GM19452 (cell line): ENCODE data around the gene USP12.

ENCODE experiments used
- ATAC-seq: cut with Tn5 transposase; IDR thresholded peaks from one replicate; pipeline ENCODE4 v1.9.1; 2021; ENCODE audit not compliant: unreplicated experiment

Gene USP12

GRCh38 chr13:27039171-27039701, 132.4 kb downstream of the USP12 start:
- ATAC-seq, result no peak

GRCh38 chr13:27038323-27038722, 133.3 kb downstream of the USP12 start:
- no peak for ATAC-seq

GRCh38 chr13:27037571-27037970, 134.0 kb downstream of the USP12 start:
- no peak for ATAC-seq

GRCh38 chr13:27037171-27037570, 134.4 kb downstream of the USP12 start:
- ATAC-seq, result no peak

- ATAC-seq, result no peak
These were observed 135.2 kb downstream of the USP12 start for GRCh38 chr13:27036236-27036981.

GRCh38 chr13:27035892-27036235, 135.7 kb downstream of the USP12 start:
- no peak for ATAC-seq

GRCh38 chr13:27034678-27035111, 136.9 kb downstream of the USP12 start:
- no peak for ATAC-seq

GRCh38 chr13:27028683-27029480, 142.7 kb downstream of the USP12 start:
- no peak for ATAC-seq

GRCh38 chr13:27027086-27027667, 144.4 kb downstream of the USP12 start:
- ATAC-seq, result no peak

- ATAC-seq, result no peak
These were observed 145.2 kb downstream of the USP12 start for GRCh38 chr13:27026396-27026795.

- no peak for ATAC-seq
These were observed 146.7 kb downstream of the USP12 start for GRCh38 chr13:27024776-27025492.

GRCh38 chr13:27024074-27024461, 147.5 kb downstream of the USP12 start:
- no peak for ATAC-seq

- no peak for ATAC-seq
These were observed 148.1 kb downstream of the USP12 start for GRCh38 chr13:27023385-27024073.

- no peak for ATAC-seq
These were observed 148.9 kb downstream of the USP12 start for GRCh38 chr13:27022571-27023311.

- no peak for ATAC-seq
These were observed 151.2 kb downstream of the USP12 start for GRCh38 chr13:27020415-27020814.

- no peak for ATAC-seq
These were observed 152.7 kb downstream of the USP12 start for GRCh38 chr13:27018882-27019281.

- ATAC-seq, result no peak
These were observed 153.2 kb downstream of the USP12 start for GRCh38 chr13:27018344-27018861.

GRCh38 chr13:27016875-27017274, 154.7 kb downstream of the USP12 start:
- no peak for ATAC-seq
